Measurements from ENCODE around the gene ESPL1. TPM values are rescaled to one million over a fixed set of nuclear protein-coding genes. Genes with fewer than 3 reads are reported as not detected.

ESPL1 gene
- total and polyA plus RNA-seq, 2 of the 13 experiments (the other 11 are each of a cell fraction or from before 2014, with no cell fraction given) = 5.8 to 11.5 TPM

GRCh38 chr12:53267999-53268629 lies at the start of gene ESPL1 (continued):
- TF ChIP-seq KIAA2018 (CRISPR knock-in tag; IDR thresholded peaks at IDR 0.05; ENCODE audit: borderline replicate concordance) = no peak
- TF ChIP-seq, protein P1, sequence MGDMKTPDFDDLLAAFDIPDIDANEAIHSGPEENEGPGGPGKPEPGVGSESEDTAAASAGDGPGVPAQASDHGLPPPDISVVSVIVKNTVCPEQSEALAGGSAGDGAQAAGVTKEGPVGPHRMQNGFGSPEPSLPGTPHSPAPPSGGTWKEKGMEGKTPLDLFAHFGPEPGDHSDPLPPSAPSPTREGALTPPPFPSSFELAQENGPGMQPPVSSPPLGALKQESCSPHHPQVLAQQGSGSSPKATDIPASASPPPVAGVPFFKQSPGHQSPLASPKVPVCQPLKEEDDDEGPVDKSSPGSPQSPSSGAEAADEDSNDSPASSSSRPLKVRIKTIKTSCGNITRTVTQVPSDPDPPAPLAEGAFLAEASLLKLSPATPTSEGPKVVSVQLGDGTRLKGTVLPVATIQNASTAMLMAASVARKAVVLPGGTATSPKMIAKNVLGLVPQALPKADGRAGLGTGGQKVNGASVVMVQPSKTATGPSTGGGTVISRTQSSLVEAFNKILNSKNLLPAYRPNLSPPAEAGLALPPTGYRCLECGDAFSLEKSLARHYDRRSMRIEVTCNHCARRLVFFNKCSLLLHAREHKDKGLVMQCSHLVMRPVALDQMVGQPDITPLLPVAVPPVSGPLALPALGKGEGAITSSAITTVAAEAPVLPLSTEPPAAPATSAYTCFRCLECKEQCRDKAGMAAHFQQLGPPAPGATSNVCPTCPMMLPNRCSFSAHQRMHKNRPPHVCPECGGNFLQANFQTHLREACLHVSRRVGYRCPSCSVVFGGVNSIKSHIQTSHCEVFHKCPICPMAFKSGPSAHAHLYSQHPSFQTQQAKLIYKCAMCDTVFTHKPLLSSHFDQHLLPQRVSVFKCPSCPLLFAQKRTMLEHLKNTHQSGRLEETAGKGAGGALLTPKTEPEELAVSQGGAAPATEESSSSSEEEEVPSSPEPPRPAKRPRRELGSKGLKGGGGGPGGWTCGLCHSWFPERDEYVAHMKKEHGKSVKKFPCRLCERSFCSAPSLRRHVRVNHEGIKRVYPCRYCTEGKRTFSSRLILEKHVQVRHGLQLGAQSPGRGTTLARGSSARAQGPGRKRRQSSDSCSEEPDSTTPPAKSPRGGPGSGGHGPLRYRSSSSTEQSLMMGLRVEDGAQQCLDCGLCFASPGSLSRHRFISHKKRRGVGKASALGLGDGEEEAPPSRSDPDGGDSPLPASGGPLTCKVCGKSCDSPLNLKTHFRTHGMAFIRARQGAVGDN (CRISPR knock-in tag; IDR thresholded peaks at IDR 0.05) = peak; percentile 74
- TF ChIP-seq RBM22 (optimal IDR thresholded peaks at IDR 0.05; ENCODE audit: low read length) = no peak
- no peak for TF ChIP-seq ZNF883 (CRISPR knock-in tag; IDR thresholded peaks at IDR 0.05; ENCODE audit: not compliant biosample characterization)
- TF ChIP-seq HDAC1 (CRISPR knock-in tag; IDR thresholded peaks at IDR 0.05) = peak; percentile 90
- no peak for TF ChIP-seq ZNF780A (CRISPR knock-in tag; IDR thresholded peaks at IDR 0.05)
- TF ChIP-seq ZNF850 (CRISPR knock-in tag; conservative IDR thresholded peaks at IDR 0.05) = no peak
- TF ChIP-seq SOX6 (IDR thresholded peaks at IDR 0.05) = no peak
- peak; percentile 42; the same call in 1 of the 2 replicates for TF ChIP-seq SOX6 (CRISPR knock-in tag; IDR thresholded peaks at IDR 0.05)
- TF ChIP-seq ZNF720 (CRISPR knock-in tag; IDR thresholded peaks at IDR 0.05) = 0 out of 2 replicates have a peak, but pooled peaks have one; percentile 77
- TF ChIP-seq, protein P2, sequence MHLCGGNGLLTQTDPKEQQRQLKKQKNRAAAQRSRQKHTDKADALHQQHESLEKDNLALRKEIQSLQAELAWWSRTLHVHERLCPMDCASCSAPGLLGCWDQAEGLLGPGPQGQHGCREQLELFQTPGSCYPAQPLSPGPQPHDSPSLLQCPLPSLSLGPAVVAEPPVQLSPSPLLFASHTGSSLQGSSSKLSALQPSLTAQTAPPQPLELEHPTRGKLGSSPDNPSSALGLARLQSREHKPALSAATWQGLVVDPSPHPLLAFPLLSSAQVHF (CRISPR knock-in tag; IDR thresholded peaks at IDR 0.05) = no peak
- TF ChIP-seq ATF4 (CRISPR knock-in tag; IDR thresholded peaks at IDR 0.05) = 0 out of 4 replicates have a peak, but pooled peaks of 1 of the 2 experiments have one; percentile 53
- no peak for TF ChIP-seq ZNF570 (CRISPR knock-in tag; IDR thresholded peaks at IDR 0.05; ENCODE audit: borderline replicate concordance)

Data from HepG2 (cell line).